GM19468 (cell line): ENCODE results near the gene GGTA1.
"Not testable (repeated sequence)": the region's sequence is repeated elsewhere in the genome, so short reads cannot be mapped to it uniquely, and the experiment has no call there.

ENCODE experiments used
- ATAC-seq: cut with Tn5 transposase; IDR thresholded peaks from one replicate; pipeline ENCODE4 v1.9.1; 2021; ENCODE audit warnings: mild to moderate bottlenecking, moderate library complexity, moderate number of reproducible peaks; ENCODE audit not compliant: unreplicated experiment; ENCODE audit errors: extremely low read depth

Gene GGTA1

GRCh38 chr9:121464968-121465367 lies 34.7 kb downstream of the GGTA1 start:
- ATAC-seq, result no peak

GRCh38 chr9:121463026-121463807 lies 36.4 kb downstream of the GGTA1 start:
- no peak for ATAC-seq

- no peak for ATAC-seq
These were observed 40.1 kb downstream of the GGTA1 start for GRCh38 chr9:121459513-121459912.

DNA sequence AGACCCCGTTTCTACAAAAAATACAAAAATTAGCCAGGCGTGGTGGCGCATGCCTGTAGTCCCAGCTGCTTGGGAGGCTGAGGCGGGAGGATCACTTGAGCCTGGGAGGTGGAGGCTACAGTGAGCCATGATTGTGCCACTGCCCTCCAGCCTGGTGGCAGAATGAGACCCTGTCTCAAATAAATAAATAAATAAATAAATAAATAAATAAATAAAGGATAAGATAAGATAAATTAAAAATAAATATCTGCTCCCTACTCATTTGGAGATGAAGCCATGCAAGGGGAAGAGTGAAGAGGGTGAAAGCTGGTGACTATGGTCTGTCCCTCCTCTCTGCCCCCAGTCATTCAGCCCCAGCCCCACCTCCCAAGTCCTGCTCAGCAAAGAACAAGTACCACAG lies 41.2 kb downstream of the GGTA1 start:
- ATAC-seq, result not testable (repeated sequence)

- no peak for ATAC-seq
These were observed 44.0 kb downstream of the GGTA1 start for GRCh38 chr9:121455527-121456239.

DNA sequence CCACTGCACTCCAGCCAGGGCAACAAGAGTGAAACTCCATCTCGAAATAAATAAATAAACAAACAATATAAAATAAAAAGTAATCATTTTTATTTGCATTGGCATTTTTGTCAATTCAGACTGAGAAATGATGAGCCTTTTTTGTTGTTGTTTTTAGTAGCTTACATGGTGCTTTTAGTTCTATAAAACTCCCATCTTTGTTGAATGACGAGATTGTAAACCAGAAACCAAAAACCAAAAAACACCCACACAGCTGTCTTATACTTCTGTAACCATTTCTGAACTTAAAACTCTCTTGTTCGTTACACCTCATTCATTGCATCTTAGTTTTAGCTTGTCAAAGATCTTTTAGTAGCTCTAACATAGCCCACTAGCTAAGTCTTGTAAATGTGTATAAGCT lies 44.7 kb downstream of the GGTA1 start:
- no peak for ATAC-seq

DNA sequence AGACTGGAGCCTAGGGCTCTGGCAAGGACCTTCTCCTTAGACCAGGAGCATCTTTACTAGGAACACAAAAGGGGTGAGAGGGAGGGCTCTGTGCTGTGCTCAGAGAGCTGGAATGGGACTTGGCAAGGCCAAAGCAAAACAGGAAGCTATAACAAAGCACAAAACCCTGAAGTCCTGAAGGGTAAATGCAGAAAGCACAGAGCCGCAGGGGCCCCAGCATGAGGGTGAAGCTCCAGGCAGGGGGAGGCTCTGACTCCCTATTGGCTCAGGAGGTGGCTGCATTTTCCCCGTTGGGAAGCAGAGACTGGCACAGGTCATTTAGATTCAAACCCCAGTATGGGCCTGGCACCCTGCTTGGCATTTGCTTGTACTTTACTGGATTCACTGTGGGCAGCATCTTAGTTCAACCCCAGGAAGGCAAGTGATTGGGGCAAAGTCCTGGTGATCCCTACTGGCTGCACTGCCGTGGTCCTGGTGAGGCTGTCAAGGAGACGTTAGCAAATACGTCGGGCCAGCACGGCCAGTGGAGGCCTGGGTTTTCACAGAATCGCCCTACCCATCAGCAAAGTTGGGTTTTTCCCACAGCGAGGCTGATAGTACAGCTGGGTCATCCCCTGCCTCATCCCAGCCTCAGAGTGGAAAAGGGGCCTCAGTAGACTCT lies 46.3 kb downstream of the GGTA1 start:
- no peak for ATAC-seq

- no peak for ATAC-seq
These were observed 47.6 kb downstream of the GGTA1 start for GRCh38 chr9:121452085-121452484.

GRCh38 chr9:121451586-121451985 lies 48.1 kb downstream of the GGTA1 start:
- no peak for ATAC-seq

DNA sequence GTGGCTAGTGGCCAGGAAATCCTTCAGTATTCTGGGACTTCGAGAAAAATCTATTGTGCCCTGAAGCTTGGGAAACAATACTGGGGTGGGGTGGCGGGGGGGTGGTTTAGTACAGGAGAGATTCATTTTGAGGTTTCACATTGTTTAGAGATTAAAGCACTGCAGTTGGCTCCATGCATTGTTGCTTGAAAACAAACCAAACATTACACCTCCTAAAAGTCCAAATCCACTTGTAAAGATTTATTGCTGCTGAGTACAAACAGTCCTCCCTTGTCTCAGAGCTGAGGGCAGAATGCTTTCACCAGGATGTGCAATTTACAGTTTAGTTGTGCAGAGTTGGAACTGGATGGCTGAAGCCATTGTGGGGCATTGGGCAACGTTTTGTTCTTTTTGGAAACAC lies 49.4 kb downstream of the GGTA1 start:
- no peak for ATAC-seq

DNA sequence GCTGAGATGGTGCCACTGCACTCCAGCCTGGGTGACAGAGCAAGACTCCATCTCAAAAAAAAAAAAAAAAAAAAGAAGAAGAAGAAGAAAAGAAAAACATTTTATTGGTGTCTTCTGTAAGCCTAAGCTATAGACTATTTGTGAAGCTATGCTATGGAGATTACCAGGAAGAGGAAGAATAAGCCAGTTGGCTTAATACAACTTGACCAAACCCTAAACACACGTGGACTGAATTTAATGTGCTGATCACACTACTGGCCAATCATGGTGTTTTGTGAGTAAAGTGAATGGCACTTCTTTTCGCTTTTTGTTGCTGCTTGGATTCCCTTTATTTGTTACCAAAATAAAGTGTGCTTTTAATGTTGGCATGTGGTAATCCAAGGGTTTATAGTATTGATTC lies 49.9 kb downstream of the GGTA1 start:
- no peak for ATAC-seq

GRCh38 chr9:121447321-121447834 lies 52.3 kb downstream of the GGTA1 start:
- ATAC-seq, result no peak

GRCh38 chr9:121445986-121446385 lies 53.7 kb downstream of the GGTA1 start:
- no peak for ATAC-seq

- ATAC-seq, result no peak
These were observed 55.7 kb downstream of the GGTA1 start for GRCh38 chr9:121443981-121444380.

- ATAC-seq, result no peak
These were observed 58.5 kb downstream of the GGTA1 start for GRCh38 chr9:121441165-121441564.

DNA sequence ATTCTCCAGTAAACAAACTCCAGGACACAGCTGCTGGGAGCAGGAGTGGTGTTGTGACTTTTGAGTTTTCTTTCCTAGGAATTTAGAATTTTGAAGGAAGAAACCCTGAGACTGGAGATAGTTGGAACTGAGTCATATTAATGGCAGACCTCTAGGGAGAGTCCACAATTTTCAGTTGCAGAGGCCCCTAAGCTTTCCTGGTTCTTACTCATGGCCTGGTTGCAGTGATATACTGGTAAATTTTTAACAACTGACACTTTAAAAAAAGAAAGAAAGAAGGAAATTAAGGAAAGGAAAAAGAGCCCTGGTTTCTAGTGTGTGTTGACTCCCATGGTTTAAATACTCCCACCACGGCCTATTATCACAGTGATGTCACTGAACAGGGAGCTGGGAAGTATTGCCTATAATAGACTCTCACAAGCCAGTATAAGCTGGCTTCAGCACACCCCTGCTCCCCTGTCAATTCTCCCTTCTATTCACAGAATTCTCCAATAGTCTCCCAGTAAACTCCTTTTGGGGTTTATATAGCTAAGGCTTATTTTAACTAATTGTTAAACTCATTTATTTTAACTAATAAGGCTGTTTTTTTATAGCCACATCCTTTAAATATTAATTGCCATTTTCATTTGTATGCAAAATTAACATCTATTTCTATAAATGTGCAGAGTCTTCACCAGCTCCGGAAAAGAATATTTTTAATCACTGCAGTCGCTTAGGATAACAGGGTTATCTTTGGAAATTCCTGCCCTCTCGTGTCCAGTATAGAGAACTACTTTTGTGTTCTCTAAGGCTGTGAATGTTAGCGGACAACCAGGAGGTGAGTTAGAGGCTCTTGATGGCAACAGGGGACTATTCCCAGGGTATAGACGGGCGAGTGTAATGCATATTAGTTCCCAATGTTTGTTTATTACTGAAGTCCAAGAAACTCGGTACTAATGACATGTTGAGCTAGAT lies 59.7 kb downstream of the GGTA1 start:
- ATAC-seq, result no peak

GRCh38 chr9:121439016-121439415 lies 60.6 kb downstream of the GGTA1 start:
- ATAC-seq, result no peak

DNA sequence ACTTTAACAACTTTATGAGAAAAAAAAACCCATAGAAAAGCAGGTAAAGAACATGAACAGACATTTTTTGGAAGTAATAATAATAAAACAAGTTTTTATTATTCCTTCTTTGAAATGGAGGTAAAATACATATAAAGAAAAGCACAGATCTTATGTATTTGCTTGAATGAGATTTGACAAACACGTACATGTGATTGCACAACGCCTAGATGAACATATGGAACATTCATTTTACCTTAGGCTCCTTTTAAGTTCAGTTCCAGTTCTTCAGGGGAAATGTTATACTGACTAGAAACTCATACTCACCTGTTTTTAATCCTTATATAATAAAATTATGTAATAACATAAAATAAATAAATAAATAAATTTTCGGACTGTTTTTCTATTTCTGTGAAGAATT lies 61.8 kb downstream of the GGTA1 start:
- ATAC-seq, result no peak

- ATAC-seq, result not testable (repeated sequence)
These were observed 62.6 kb downstream of the GGTA1 start for GRCh38 chr9:121437046-121437445.

GRCh38 chr9:121434969-121435368 lies 64.7 kb downstream of the GGTA1 start:
- ATAC-seq, result no peak
